Measurements from ENCODE around the gene C1orf167.

DNA sequence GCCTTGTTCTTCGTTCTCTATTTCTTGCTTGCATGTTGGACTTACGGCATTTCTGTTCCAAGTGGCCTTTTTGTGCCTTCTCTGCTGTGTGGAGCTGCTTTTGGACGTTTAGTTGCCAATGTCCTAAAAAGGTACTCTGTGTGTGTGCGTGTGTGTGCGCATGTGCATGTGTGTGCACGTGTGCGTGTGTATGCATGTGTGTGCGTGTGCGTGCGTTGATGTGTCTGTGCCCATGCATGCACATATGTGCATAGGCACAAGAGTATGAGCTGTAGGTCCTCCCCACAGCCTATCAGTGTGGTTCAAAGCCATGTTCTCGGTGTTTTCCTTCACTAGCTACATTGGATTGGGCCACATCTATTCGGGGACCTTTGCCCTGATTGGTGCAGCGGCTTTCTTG lies 71.9 kb downstream of the C1orf167 start:
- no peak for TF ChIP-seq EZH2 (IDR thresholded peaks at IDR 0.05; ENCODE audit: low read length, unreplicated experiment)
- TF ChIP-seq, protein P1, sequence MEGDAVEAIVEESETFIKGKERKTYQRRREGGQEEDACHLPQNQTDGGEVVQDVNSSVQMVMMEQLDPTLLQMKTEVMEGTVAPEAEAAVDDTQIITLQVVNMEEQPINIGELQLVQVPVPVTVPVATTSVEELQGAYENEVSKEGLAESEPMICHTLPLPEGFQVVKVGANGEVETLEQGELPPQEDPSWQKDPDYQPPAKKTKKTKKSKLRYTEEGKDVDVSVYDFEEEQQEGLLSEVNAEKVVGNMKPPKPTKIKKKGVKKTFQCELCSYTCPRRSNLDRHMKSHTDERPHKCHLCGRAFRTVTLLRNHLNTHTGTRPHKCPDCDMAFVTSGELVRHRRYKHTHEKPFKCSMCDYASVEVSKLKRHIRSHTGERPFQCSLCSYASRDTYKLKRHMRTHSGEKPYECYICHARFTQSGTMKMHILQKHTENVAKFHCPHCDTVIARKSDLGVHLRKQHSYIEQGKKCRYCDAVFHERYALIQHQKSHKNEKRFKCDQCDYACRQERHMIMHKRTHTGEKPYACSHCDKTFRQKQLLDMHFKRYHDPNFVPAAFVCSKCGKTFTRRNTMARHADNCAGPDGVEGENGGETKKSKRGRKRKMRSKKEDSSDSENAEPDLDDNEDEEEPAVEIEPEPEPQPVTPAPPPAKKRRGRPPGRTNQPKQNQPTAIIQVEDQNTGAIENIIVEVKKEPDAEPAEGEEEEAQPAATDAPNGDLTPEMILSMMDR (conservative IDR thresholded peaks at IDR 0.05; ENCODE audit: low read depth, low read length), result no peak

Data from PC-3 (cell line).